H9 (cell line): ENCODE results near the gene NEK4. TPM values are rescaled to one million over a fixed set of nuclear protein-coding genes. Genes with fewer than 3 reads are reported as not detected.

Experiments used
- DNase-seq: peaks from one replicate; pipeline ENCODE4 v3.0.0-alpha.2; 2017
- H2AFZ ChIP-seq: one replicate; pipeline ENCODE4 v1.6.1; 2013; ENCODE audit warnings: mild to moderate bottlenecking, low read length, control low read depth, moderate library complexity
- H2AK5ac ChIP-seq: 2 replicates; pipeline ENCODE4 v1.6.1; 2013; ENCODE audit warnings: low read length, control low read depth, mixed read lengths; ENCODE audit not compliant: insufficient read length
- H2BK120ac ChIP-seq: one replicate; pipeline ENCODE4 v1.6.1; 2013; ENCODE audit warnings: low read depth, mild to moderate bottlenecking, low read length, control low read depth, inconsistent platforms; ENCODE audit not compliant: poor library complexity, severe bottlenecking
- H2BK12ac ChIP-seq: 2 replicates; pipeline ENCODE4 v1.6.1; 2013; ENCODE audit warnings: low read length, control low read depth, mixed read lengths, low read depth; ENCODE audit not compliant: insufficient read length
- H2BK15ac ChIP-seq: 2 replicates; pipeline ENCODE4 v1.6.1; 2013; ENCODE audit warnings: low read depth, low read length, control low read depth
- H2BK20ac ChIP-seq: one replicate; pipeline ENCODE4 v1.6.1; 2013; ENCODE audit warnings: low read depth, mild to moderate bottlenecking, low read length, control low read depth, inconsistent platforms; ENCODE audit not compliant: poor library complexity, severe bottlenecking
- H2BK5ac ChIP-seq: 2 replicates; pipeline ENCODE4 v1.6.1; 2013; ENCODE audit warnings: low read length, control low read depth, mixed read lengths; ENCODE audit not compliant: insufficient read length
- H3K14ac ChIP-seq: 2 replicates; pipeline ENCODE4 v1.6.1; 2013; ENCODE audit warnings: low read length, control low read depth; ENCODE audit not compliant: insufficient read depth
- H3K18ac ChIP-seq: 2 replicates; pipeline ENCODE4 v1.6.1; 2013; ENCODE audit warnings: low read depth, mild to moderate bottlenecking, mixed read lengths, low read length, control low read depth; ENCODE audit not compliant: insufficient read length
- H3K23ac ChIP-seq: 2 replicates; pipeline ENCODE4 v1.6.1; 2013; ENCODE audit warnings: low read length, control low read depth, mixed read lengths, low read depth; ENCODE audit not compliant: insufficient read length
- H3K23me2 ChIP-seq: 2 replicates; pipeline ENCODE4 v1.6.1; 2013; ENCODE audit warnings: low read depth, mild to moderate bottlenecking, mixed read lengths, low read length, control low read depth; ENCODE audit not compliant: insufficient read length, poor library complexity, severe bottlenecking
- H3K27ac ChIP-seq: 2 replicates; pipeline ENCODE4 v1.5.1; 2013; ENCODE audit warnings: low read length, control low read depth, mixed read lengths, low read depth; ENCODE audit not compliant: insufficient read length
- H3K27me3 ChIP-seq: 2 replicates; pipeline ENCODE4 v1.6.1; 2013; ENCODE audit warnings: low read length, control low read depth, inconsistent platforms; ENCODE audit not compliant: insufficient read depth
- H3K4ac ChIP-seq: 2 replicates; pipeline ENCODE4 v1.6.1; 2013; ENCODE audit warnings: low read depth, mild to moderate bottlenecking, control low read depth, inconsistent platforms, low read length, moderate library complexity
- H3K4me1 ChIP-seq: 2 replicates; pipeline ENCODE4 v1.6.1; 2013; ENCODE audit warnings: low read length, control low read depth, inconsistent platforms; ENCODE audit not compliant: insufficient read depth
- H3K4me2 ChIP-seq: 2 replicates; pipeline ENCODE4 v1.6.1; 2013; ENCODE audit warnings: low read length, control low read depth, mixed read lengths; ENCODE audit not compliant: insufficient read length, insufficient read depth
- H3K56ac ChIP-seq: 2 replicates; pipeline ENCODE4 v1.6.1; 2013; ENCODE audit warnings: low read depth, mild to moderate bottlenecking, mixed read lengths, low read length, control low read depth; ENCODE audit not compliant: insufficient read length
- H3K79me1 ChIP-seq: 2 replicates; pipeline ENCODE4 v1.6.1; 2013; ENCODE audit warnings: low read depth, mild to moderate bottlenecking, moderate library complexity, low read length, control low read depth, inconsistent platforms; ENCODE audit not compliant: insufficient read depth, poor library complexity, severe bottlenecking
- H3K79me2 ChIP-seq: 2 replicates; pipeline ENCODE4 v1.6.1; 2013; ENCODE audit warnings: low read length, control low read depth, inconsistent platforms; ENCODE audit not compliant: insufficient read depth
- H3K9ac ChIP-seq: 2 replicates; pipeline ENCODE4 v1.6.1; 2013; ENCODE audit warnings: low read length, control low read depth, mixed read lengths; ENCODE audit not compliant: insufficient read length; ENCODE audit errors: extremely low read depth
- H3K9me3 ChIP-seq: one replicate; pipeline ENCODE4 v1.6.1; 2013; ENCODE audit warnings: low read depth, low read length, inconsistent platforms; ENCODE audit not compliant: control insufficient read depth
- H3T11ph ChIP-seq: one replicate; pipeline ENCODE4 v1.6.1; 2013; ENCODE audit warnings: mild to moderate bottlenecking, low read length, control low read depth, inconsistent platforms
- H4K20me1 ChIP-seq: one replicate; pipeline ENCODE4 v1.6.1; 2013; ENCODE audit not compliant: control insufficient read depth, insufficient read length, insufficient read depth
- H4K5ac ChIP-seq: 2 replicates; pipeline ENCODE4 v1.6.1; 2013; ENCODE audit warnings: low read depth, mild to moderate bottlenecking, mixed read lengths, low read length, control low read depth; ENCODE audit not compliant: insufficient read length
- H4K8ac ChIP-seq: replicated peaks from 2 replicates; pipeline ENCODE4 v1.6.1; 2013; ENCODE audit warnings: low read length, control low read depth, mixed read lengths, low read depth; ENCODE audit not compliant: insufficient read length
- H4K91ac ChIP-seq: 2 replicates; pipeline ENCODE4 v1.6.1; 2013; ENCODE audit warnings: low read depth, mild to moderate bottlenecking, moderate library complexity, mixed read lengths, low read length, control low read depth; ENCODE audit not compliant: insufficient read length
- H3K27ac Mint-ChIP-seq, 3 experiments: 2 replicates in 2 of 3; 3 replicates in 1 of 3; pipeline ENCODE4 v1.8.0; 2020 to 2021; ENCODE audit warnings: mixed read lengths in 3 of 3, mild to moderate bottlenecking in 1 of 3, moderate library complexity in 1 of 3
- H3K27me3 Mint-ChIP-seq: 2 replicates; pipeline ENCODE4 v1.8.0; 2021; ENCODE audit warnings: low read depth, mild to moderate bottlenecking, moderate library complexity, mixed read lengths
- H3K36me3 Mint-ChIP-seq, 3 experiments: 2 replicates in 2 of 3; 3 replicates in 1 of 3; pipeline ENCODE4 v1.8.0; 2020 to 2021; ENCODE audit warnings: low read depth in 3 of 3, mixed read lengths in 3 of 3; ENCODE audit not compliant: insufficient read depth in 1 of 3
- H3K4me1 Mint-ChIP-seq, 2 experiments: 2 replicates each; pipeline ENCODE4 v1.8.0; 2020; ENCODE audit warnings: mixed read lengths in 2 of 2
- H3K4me3 Mint-ChIP-seq, 2 experiments: 2 replicates in 1 of 2; 3 replicates in 1 of 2; pipeline ENCODE4 v1.8.0; 2020 to 2021; ENCODE audit warnings: mild to moderate bottlenecking in 2 of 2, mixed read lengths in 2 of 2, moderate library complexity in 1 of 2
- H3K9me3 Mint-ChIP-seq, 2 experiments: 2 replicates in 1 of 2; 3 replicates in 1 of 2; pipeline ENCODE4 v1.8.0; 2020; ENCODE audit warnings: mild to moderate bottlenecking in 2 of 2, mixed read lengths in 2 of 2, moderate library complexity in 1 of 2
- WGBS: extraction: QIAGEN DNeasy Blood & Tissue Kit; methylation state at CpG from one replicate; pipeline ENCODE4 v1.1.7; 2013; ENCODE audit warnings: missing lambda C conversion rate, low lambda C conversion rate, mixed read lengths; ENCODE audit not compliant: insufficient read length; ENCODE audit errors: extremely low coverage; 5-methylcytosine and 5-hydroxymethylcytosine counted together
- total RNA-seq: library from RNA; stranded (reverse); gene quantifications from 2 replicates; pipeline ENCODE4 v1.2.1, GENCODE V29; 2021
- TF ChIP-seq, protein P1 (sequence below): fragments of 200-600 bp; sonication (generic); conservative IDR thresholded peaks from 3 replicates; pipeline ENCODE4 v1.8.0; 2021; ENCODE audit warnings: antibody characterized with exemption, mild to moderate bottlenecking

Gene NEK4
- total RNA-seq, 1 experiment from 2014 or later = 36.0 TPM

DNA sequence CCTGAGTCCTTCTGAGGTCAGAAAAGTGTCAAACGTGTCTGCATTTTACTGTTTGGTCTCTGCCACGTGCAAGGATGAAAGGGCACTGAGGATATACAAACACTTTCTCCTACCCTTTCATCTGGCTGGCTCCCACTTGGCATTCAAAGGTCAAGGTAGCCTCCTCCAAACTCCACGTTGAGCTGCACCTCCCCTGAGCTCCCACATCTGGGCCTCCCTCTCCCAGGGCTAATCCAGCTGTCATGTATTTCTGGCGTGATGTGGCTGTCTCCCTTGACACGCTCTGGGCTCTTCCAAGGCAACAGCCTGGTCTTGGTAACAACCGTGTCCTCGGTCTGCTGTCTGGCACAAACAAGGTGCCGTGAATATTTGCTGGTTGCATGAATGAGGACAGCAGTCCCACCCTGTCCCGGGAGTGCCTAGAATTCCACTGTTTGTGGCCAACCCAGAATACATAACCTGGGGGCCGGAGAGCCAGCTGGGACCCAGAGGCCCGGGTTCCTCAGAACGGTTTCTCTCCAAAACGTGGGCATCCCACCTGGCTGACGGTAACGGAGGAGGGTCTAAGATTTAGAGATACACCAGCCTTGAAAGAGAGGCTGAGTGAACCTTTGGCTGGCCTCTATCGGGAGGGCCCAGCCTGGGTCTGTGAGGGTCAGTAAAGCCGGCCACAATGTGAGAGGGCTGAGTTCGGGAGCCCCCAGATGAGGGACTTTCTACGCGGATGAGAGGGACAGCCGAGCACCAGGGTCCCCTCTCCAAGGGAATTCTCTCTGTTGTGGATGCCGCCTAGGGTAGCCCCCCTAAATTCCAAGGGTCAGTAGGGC, 65.9 kb downstream of the NEK4 start:
- peak overlapping the region; percentile 87 for H3K4me2 ChIP-seq
- no peaks in the 10 kb centered on the region for H3K9me3 ChIP-seq
- no peaks in the 10 kb centered on the region for H3K27me3 ChIP-seq
- TF ChIP-seq, protein P1, sequence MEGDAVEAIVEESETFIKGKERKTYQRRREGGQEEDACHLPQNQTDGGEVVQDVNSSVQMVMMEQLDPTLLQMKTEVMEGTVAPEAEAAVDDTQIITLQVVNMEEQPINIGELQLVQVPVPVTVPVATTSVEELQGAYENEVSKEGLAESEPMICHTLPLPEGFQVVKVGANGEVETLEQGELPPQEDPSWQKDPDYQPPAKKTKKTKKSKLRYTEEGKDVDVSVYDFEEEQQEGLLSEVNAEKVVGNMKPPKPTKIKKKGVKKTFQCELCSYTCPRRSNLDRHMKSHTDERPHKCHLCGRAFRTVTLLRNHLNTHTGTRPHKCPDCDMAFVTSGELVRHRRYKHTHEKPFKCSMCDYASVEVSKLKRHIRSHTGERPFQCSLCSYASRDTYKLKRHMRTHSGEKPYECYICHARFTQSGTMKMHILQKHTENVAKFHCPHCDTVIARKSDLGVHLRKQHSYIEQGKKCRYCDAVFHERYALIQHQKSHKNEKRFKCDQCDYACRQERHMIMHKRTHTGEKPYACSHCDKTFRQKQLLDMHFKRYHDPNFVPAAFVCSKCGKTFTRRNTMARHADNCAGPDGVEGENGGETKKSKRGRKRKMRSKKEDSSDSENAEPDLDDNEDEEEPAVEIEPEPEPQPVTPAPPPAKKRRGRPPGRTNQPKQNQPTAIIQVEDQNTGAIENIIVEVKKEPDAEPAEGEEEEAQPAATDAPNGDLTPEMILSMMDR = no peak
- peak overlapping the region; percentile 45 for H3K9ac ChIP-seq
- peak overlapping the region; percentile 96 to 97 for H3K4me3 Mint-ChIP-seq
- H4K91ac ChIP-seq = no peak overlapping the region
- H3K79me1 ChIP-seq = no peaks in the 10 kb centered on the region
- H2BK15ac ChIP-seq = no peak overlapping the region
- H3K27ac Mint-ChIP-seq = peak overlapping the region in 2 of 3 experiments; percentile 81 to 84; a peak in 4 of 7 replicates
- no peak overlapping the region for H3K18ac ChIP-seq
- no peak overlapping the region for H3K56ac ChIP-seq
- H2BK12ac ChIP-seq = no peak overlapping the region
- H3T11ph ChIP-seq = no peak overlapping the region
- no CpG with 5 or more reads among the region's 22 CpGs for WGBS
- no peaks in the 10 kb centered on the region for H3K27me3 Mint-ChIP-seq
- H3K4ac ChIP-seq = no peak overlapping the region
- H4K5ac ChIP-seq = no peak overlapping the region
- H2AK5ac ChIP-seq = no peak overlapping the region
- peaks cover 7 to 17% (median 13%) of the 10 kb centered on the region in 3 experiments; a peak in 6 of 7 replicates for H3K36me3 Mint-ChIP-seq
- H3K14ac ChIP-seq = no peak overlapping the region
- H3K23me2 ChIP-seq = peaks cover 12% of the 10 kb centered on the region
- H3K4me1 Mint-ChIP-seq = peaks cover 15% of the 10 kb centered on the region in 2 experiments
- no peak overlapping the region for H3K27ac ChIP-seq
- H3K23ac ChIP-seq = no peak overlapping the region
- H3K79me2 ChIP-seq = peaks cover 3% of the 10 kb centered on the region; the same call in 1 of the 2 replicates
- H2AFZ ChIP-seq = no peak overlapping the region
- H4K8ac ChIP-seq = no peak overlapping the region
- H3K9me3 Mint-ChIP-seq = no peaks in the 10 kb centered on the region; a peak in 1 of 5 replicates
- no peaks in the 10 kb centered on the region for H4K20me1 ChIP-seq
- no peak overlapping the region for H2BK120ac ChIP-seq
- H2BK5ac ChIP-seq = no peak overlapping the region
- DNase-seq = no peak
- no peaks in the 10 kb centered on the region; the same call in 1 of the 2 replicates for H3K4me1 ChIP-seq
- no peak overlapping the region for H2BK20ac ChIP-seq
